Ovary (tissue), 9 donors: ENCODE results near the gene TMEFF2. TPM values are rescaled to one million over a fixed set of nuclear protein-coding genes. Genes with fewer than 3 reads are reported as not detected.

Experiments used
- DNase-seq, 5 donors: peaks; one replicate each; pipeline ENCODE4 v3.0.0-alpha.2; 2019 to 2020
- H3K27ac ChIP-seq, 2 donors: fragments of 200-600 bp; one replicate each; pipeline versions ENCODE4 v1.5.1 to v1.8.0; 2019 to 2022
- H3K27me3 ChIP-seq: fragments of 200-600 bp; one replicate; pipeline ENCODE4 v1.8.0; 2022
- H3K36me3 ChIP-seq: fragments of 200-600 bp; sonication (generic); one replicate; pipeline ENCODE4 v1.5.1; 2019
- H3K4me1 ChIP-seq: one replicate; pipeline ENCODE4 v1.8.1; 2013; ENCODE audit warnings: mild to moderate bottlenecking, moderate library complexity; ENCODE audit not compliant: insufficient read depth
- H3K4me3 ChIP-seq: fragments of 200-600 bp; sonication (generic); one replicate; pipeline ENCODE4 v1.5.1; 2017
- H3K9me3 ChIP-seq, 2 donors: fragments of 200-600 bp in 1 of 2; sonication (generic) in 1 of 2; one replicate each; pipeline versions ENCODE4 v1.5.1 to v1.8.1; 2013 to 2019; ENCODE audit warnings: mild to moderate bottlenecking in 1 of 2, moderate library complexity in 1 of 2
- EP300 ChIP-seq: sonication (generic); formaldehyde crosslinking; IDR thresholded peaks from one replicate; pipeline ENCODE4 v1.6.1; 2017; ENCODE audit warnings: antibody characterized with exemption
- POLR2A ChIP-seq: fragments of 450-650 bp; IDR thresholded peaks from one replicate; pipeline ENCODE4 v1.6.1; 2017; ENCODE audit warnings: antibody characterized with exemption, mild to moderate bottlenecking, moderate library complexity
- WGBS, 3 donors: extraction: QIAGEN DNeasy Blood & Tissue Kit in 1 of 3; methylation state at CpG; one replicate each; pipeline versions ENCODE4 v1.1.5 to v1.1.7; 2013 to 2017; 5-methylcytosine and 5-hydroxymethylcytosine counted together
- intact Hi-C, 4 donors: fragments of 100-400 bp; cut with DNase I; formaldehyde crosslinking; loops; one replicate each; pipeline versions ENCODE4 v1.11.0 to v1.15.1; 2022 to 2023
- polyA plus RNA-seq, 2 donors: library from polyadenylated mRNA; stranded (reverse); fragments of 200-250 nt in 1 of 2; fragments of 350-450 nt in 1 of 2; fragmentation: Illumina TruSeq in 1 of 2; extraction: RNeasy Lipid Tissue Mini Kit (QIAGEN cat#74804) in 1 of 2; gene quantifications; one replicate each; pipeline ENCODE4 v1.2.3, GENCODE V29; 2013 to 2014
- total RNA-seq, 7 donors: library from RNA; depleted of rRNA in 2 of 7; stranded (reverse); fragments of >200 nt in 2 of 7; fragmentation: NEBNext Ultra II Directional in 3 of 7; extraction: Animal tissue kit (Norgen Biotek cat#: 25700) in 3 of 7; gene quantifications; one replicate each; pipeline versions ENCODE4 v1.1.0 to v1.2.4, GENCODE V29; 2016 to 2023
- TF ChIP-seq, protein P1 (sequence below), 3 donors: fragments of 450-650 bp in 2 of 3; fragments of 200-600 bp in 1 of 3; IDR thresholded peaks; one replicate each; pipeline versions ENCODE4 v1.5.1 to v1.8.0; 2016 to 2022; ENCODE audit warnings: antibody characterized with exemption in 3 of 3, mild to moderate bottlenecking in 1 of 3
- donor health status: DM: no; HTN: no; CAD: no; lungs with moderate emphysema.
- donor health status: DM: no; HTN: no; CAD: no.
- donor health status: Bipolar disorder and iron deficiency.
- donor health status: DM: yes; HTN: yes; CAD: no.
- donor health status: DM: no; HTN: no; CAD: no.
- donor health status: DM: yes; HTN: yes; CAD: no.

TMEFF2 gene
- total and polyA plus RNA-seq, 9 donors = 0.05 to 0.34 (median 0.08) TPM; not detected in 5

DNA sequence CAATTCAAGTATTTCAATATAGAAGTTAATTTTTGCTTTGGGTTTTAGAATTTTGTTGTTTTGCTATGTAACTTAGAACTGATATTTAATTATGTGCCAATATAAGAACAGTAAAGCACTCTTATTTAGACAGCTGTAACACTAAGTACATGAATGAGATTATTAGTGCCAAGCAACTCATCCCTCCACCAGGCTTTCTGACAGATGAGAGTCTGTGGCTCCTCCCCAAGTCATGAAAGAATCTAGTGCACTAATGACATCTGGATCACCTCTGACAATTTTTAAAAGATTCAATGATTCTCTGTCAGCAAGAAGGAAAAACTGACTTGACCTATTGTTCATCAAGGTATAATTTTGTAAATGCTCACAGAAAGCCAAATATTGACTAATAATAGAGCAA is 67.8 kb downstream of the TMEFF2 start:
- TF ChIP-seq POLR2A (no peak), EP300 (no peak)
- TF ChIP-seq, protein P1, sequence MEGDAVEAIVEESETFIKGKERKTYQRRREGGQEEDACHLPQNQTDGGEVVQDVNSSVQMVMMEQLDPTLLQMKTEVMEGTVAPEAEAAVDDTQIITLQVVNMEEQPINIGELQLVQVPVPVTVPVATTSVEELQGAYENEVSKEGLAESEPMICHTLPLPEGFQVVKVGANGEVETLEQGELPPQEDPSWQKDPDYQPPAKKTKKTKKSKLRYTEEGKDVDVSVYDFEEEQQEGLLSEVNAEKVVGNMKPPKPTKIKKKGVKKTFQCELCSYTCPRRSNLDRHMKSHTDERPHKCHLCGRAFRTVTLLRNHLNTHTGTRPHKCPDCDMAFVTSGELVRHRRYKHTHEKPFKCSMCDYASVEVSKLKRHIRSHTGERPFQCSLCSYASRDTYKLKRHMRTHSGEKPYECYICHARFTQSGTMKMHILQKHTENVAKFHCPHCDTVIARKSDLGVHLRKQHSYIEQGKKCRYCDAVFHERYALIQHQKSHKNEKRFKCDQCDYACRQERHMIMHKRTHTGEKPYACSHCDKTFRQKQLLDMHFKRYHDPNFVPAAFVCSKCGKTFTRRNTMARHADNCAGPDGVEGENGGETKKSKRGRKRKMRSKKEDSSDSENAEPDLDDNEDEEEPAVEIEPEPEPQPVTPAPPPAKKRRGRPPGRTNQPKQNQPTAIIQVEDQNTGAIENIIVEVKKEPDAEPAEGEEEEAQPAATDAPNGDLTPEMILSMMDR (IDR thresholded peaks at IDR 0.05) = no peak
- no peak for DNase-seq
- Histone ChIP-seq H3K9me3 (no peaks in the 10 kb centered on the region), H3K36me3 (no peaks in the 10 kb centered on the region), H3K27me3 (no peaks in the 10 kb centered on the region), H3K4me3 (no peak overlapping the region), H3K27ac (no peak overlapping the region), H3K4me1 (peaks cover 3% of the 10 kb centered on the region)
- intact Hi-C loops = no loop called here

DNA sequence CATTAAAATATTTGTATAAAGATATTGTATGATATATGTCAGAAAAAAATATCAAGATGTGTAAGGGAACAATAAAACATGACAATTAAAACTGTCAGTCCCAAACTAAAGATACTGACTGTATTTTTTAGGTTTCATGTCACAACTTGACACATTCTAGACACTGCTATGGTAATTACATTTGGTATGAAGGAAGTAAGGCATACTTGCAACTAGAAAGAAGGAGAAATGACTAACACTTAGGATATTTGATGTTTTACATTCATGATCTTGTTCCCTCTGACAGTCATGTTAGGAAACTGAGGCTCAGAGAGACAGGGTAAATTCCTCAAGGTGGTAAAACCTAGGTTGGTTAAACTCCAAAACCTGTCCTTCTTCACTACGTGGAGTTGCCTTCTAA is 68.3 kb downstream of the TMEFF2 start:
- 0% methylated on average over 1 of the region's 1 CpG for WGBS, 3 donors
- TF ChIP-seq, protein P1 (IDR thresholded peaks at IDR 0.05) = no peak
- TF ChIP-seq EP300 (no peak), POLR2A (no peak)
- no peak for DNase-seq
- Histone ChIP-seq H3K4me1 (peaks cover 3% of the 10 kb centered on the region), H3K27me3 (no peaks in the 10 kb centered on the region), H3K4me3 (no peak overlapping the region), H3K36me3 (no peaks in the 10 kb centered on the region), H3K9me3 (no peaks in the 10 kb centered on the region), H3K27ac (no peak overlapping the region)
- intact Hi-C loops = no loop called here

DNA sequence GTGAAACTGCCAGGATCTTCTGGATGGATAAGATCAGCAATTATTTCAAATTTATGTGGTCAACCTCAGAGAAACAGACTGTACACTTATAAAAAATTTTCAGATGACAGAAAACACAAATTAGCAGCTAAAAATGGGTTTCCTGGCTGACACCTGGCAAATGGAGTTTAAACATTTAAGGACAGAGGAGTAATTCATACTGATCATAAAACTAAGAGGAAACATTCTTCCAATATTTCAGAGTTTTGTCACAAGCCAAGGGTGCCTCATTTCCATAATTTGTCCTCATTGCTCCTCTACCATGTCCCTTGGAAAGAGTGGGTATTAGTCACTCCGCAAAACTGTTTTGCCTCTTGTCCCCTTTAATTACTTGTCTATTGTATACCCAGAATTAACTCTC is 70.2 kb downstream of the TMEFF2 start:
- intact Hi-C loops = no loop called here
- Histone ChIP-seq H3K27me3 (no peaks in the 10 kb centered on the region), H3K4me1 (peaks cover 3% of the 10 kb centered on the region), H3K36me3 (no peaks in the 10 kb centered on the region), H3K27ac (no peak overlapping the region), H3K4me3 (no peak overlapping the region), H3K9me3 (no peaks in the 10 kb centered on the region)
- TF ChIP-seq POLR2A = no peak
- no peak for TF ChIP-seq EP300
- TF ChIP-seq, protein P1 (IDR thresholded peaks at IDR 0.05) = no peak
- DNase-seq = no peak
- 91 to 98% (median 91%) methylated on average over 1 of the region's 1 CpG for WGBS, 3 donors

DNA sequence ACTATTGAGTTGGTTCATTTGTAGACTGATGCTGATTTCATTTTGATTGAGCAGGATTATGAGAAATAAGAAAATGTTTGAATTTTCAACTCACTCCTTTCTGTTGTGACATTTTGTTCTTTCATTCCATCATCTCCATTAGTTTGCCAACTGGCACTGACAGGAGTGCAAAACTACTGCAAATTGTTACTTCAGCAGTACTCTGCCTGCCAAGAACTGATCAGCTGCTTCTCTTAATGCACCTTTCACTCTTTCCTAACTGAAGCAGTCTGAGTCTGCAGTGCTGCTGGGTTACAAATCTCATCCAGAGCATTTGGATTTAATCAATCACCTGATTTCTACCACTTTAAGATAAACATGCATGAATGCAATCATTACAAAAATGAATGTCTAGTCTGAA is 70.9 kb downstream of the TMEFF2 start:
- peaks cover 3% of the 10 kb centered on the region for H3K4me1 ChIP-seq

More for the DNA sequence above, 70.9 kb downstream of the TMEFF2 start:
- DNase-seq = peak in 1 of 5 donors; percentile 12
- TF ChIP-seq POLR2A = no peak
- TF ChIP-seq, protein P1 (IDR thresholded peaks at IDR 0.05) = no peak
- TF ChIP-seq EP300 = no peak
- Histone ChIP-seq H3K9me3 (no peaks in the 10 kb centered on the region), H3K4me3 (no peak overlapping the region), H3K36me3 (no peaks in the 10 kb centered on the region), H3K27me3 (no peaks in the 10 kb centered on the region), H3K27ac (no peak overlapping the region)
- intact Hi-C loops = no loop called here
